ENCODE measurements around the gene BTG4. TPM values are rescaled to one million over a fixed set of nuclear protein-coding genes. Genes with fewer than 3 reads are reported as not detected.

BTG4 gene
- total RNA-seq, 1 experiment from 2014 or later, result not detected

- CTCF ChIA-PET, result no interaction called here
- ATAC-seq, result no peak
These were observed 45.6 kb downstream of the BTG4 start for GRCh38 chr11:111466615-111467014.

More at GRCh38 chr11:111466615-111467014, 45.6 kb downstream of the BTG4 start:
- Histone ChIP-seq H4K20me1 (ENCODE audit: insufficient read depth) (no peaks in the 10 kb centered on the region), H3K9ac (ENCODE audit: low read length) (no peak overlapping the region), H3K4me1 (ENCODE audit: control insufficient read depth in 1 of 2, insufficient read depth in 2 of 2, low read length in 2 of 2) (peaks cover 0 to 4% of the 10 kb centered on the region in 2 experiments; a peak in 1 of 4 replicates), H3K27me3 (ENCODE audit: insufficient read depth, low read length) (no peaks in the 10 kb centered on the region), H3K79me2 (ENCODE audit: insufficient read depth, low read length) (no peaks in the 10 kb centered on the region), H3K36me3 (ENCODE audit: control insufficient read depth in 1 of 2, insufficient read depth in 2 of 2, low read length in 2 of 2) (no peaks in the 10 kb centered on the region), H3K27ac (ENCODE audit: low read depth, low read length) (no peak overlapping the region), H2AFZ (ENCODE audit: low read depth, low read length, poor library complexity, severe bottlenecking) (no peak overlapping the region), H3K9me2 (ENCODE audit: insufficient read depth) (no peaks in the 10 kb centered on the region), H3K9me3 (ENCODE audit: control insufficient read depth in 1 of 2, insufficient read depth in 1 of 2, low read depth in 1 of 2, low read length in 2 of 2) (no peaks in the 10 kb centered on the region), H3K4me2 (ENCODE audit: low read length) (no peak overlapping the region), H3K4me3 (replicated peaks in 1 of 2; ENCODE audit: low read depth in 1 of 2, low read length in 2 of 2) (no peak overlapping the region)
- RAD21 ChIA-PET (ENCODE audit: low non-redundant PET in 1 of 2, low total read pairs in 2 of 2, uncharacterized antibody in 2 of 2, unreplicated experiment in 2 of 2), result no interaction called here
- POLR2A ChIA-PET, result no interaction called here
- no peak for DNase-seq (ENCODE audit: low read depth, low spot score)
- BruUV-seq (replicated peaks), result no TSS peak
- TF ChIP-seq EGR1 (IDR thresholded peaks at IDR 0.05; ENCODE audit: low read depth) (no peak), EZH2phosphoT487 (IDR thresholded peaks at IDR 0.05; ENCODE audit: borderline replicate concordance) (no peak), CEBPB (IDR thresholded peaks at IDR 0.05; ENCODE audit: low read depth) (no peak), POLR2A (IDR thresholded peaks at IDR 0.05; ENCODE audit: borderline replicate concordance, extremely low read depth, insufficient read depth, insufficient read length) (no peak), CBX3 (IDR thresholded peaks at IDR 0.05; ENCODE audit: low read depth) (no peak), REST (IDR thresholded peaks at IDR 0.05; ENCODE audit: low read depth) (no peak), YY1 (IDR thresholded peaks at IDR 0.05; ENCODE audit: extremely low read depth, insufficient replicate concordance, low read depth, low read length) (no peak), ZBTB33 (IDR thresholded peaks at IDR 0.05; ENCODE audit: extremely low read depth, insufficient replicate concordance, low read length) (no peak), RAD21 (IDR thresholded peaks at IDR 0.05; ENCODE audit: low read depth) (no peak), EZH2 (IDR thresholded peaks at IDR 0.05) (no peak), SRF (IDR thresholded peaks at IDR 0.05; ENCODE audit: low read depth) (no peak)
- intact Hi-C loops (cut with micrococcal nuclease), result no loop called here

Measured in HCT116 (cell line).